ENCODE measurements around the gene WDR55. TPM values are rescaled to one million over a fixed set of nuclear protein-coding genes. Genes with fewer than 3 reads are reported as not detected.

The WDR55 gene
- total RNA-seq, 6 donors from 2014 or later: 23.2 to 44.0 (median 24.5) TPM

GRCh38 chr5:140630292-140631035, 34.2 kb upstream of the WDR55 start:
- TF ChIP-seq EP300 (IDR thresholded peaks at IDR 0.05) (no peak), CTCF (IDR thresholded peaks at IDR 0.05) (no peak)
- H3K4me1 ChIP-seq: peaks cover 16 to 50% (median 28%) of the 10 kb centered on the region in 4 donors
- H3K27me3 ChIP-seq: no peaks in the 10 kb centered on the region
- no peaks in the 10 kb centered on the region for H3K36me3 ChIP-seq
- H3K27ac ChIP-seq: peak overlapping the region; percentile 81 to 90 (median 85)
- WGBS, 2 donors: 57% methylated on average over 2 of the region's 2 CpGs
- no peak for DNase-seq
- no peaks in the 10 kb centered on the region for H3K9me3 ChIP-seq
- peak overlapping the region in 3 of 4 donors; percentile 55 to 60 (median 58) for H3K4me3 ChIP-seq
- no peak for ATAC-seq (ENCODE audit: low FRiP score in 2 of 2)

DNA sequence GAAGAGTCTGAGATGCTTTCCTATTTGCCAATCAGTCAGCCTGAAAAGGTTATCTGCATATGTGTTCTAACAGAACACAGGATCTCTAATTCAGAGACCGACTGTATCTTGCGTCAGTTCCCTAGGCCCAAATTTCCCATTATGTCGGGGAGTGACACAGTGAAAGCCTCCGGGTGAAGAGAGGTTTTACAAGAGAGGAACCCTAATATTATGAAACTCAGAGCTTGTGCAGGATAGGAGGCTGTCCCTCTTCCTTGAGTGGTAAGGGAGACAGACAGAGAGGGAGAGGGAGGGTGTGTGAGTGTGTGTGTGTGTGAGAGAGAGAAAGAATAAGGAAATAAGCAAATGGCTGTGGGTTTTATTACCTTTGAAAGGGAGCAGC, 33.7 kb upstream of the WDR55 start:
- Histone ChIP-seq H3K36me3 (no peaks in the 10 kb centered on the region), H3K27me3 (no peaks in the 10 kb centered on the region), H3K27ac (peak overlapping the region; percentile 81 to 90 (median 85)), H3K9me3 (no peaks in the 10 kb centered on the region), H3K4me3 (peak overlapping the region in 3 of 4 donors; percentile 55 to 60 (median 58)), H3K4me1 (peaks cover 16 to 50% (median 28%) of the 10 kb centered on the region in 4 donors)
- 52 to 60% methylated on average over 4 of the region's 4 CpGs for WGBS, 2 donors
- ATAC-seq (ENCODE audit: low FRiP score in 2 of 2) (peak in 1 of 2 donors; percentile 28), DNase-seq (peak in 1 of 2 donors; percentile 51)
- peak in 1 of 4 donors; percentile 71 for TF ChIP-seq POLR2A (IDR thresholded peaks at IDR 0.05)
- TF ChIP-seq POLR2AphosphoS5 (IDR thresholded peaks at IDR 0.05): no peak

- 9 to 10% methylated on average over 19 to 22 of the region's 36 CpGs for WGBS, 2 donors
Observed at GRCh38 chr5:140631831-140632365, 32.8 kb upstream of the WDR55 start.

GRCh38 chr5:140632366-140633020, 32.2 kb upstream of the WDR55 start:
- H3K27me3 ChIP-seq: no peaks in the 10 kb centered on the region
- peak overlapping the region; percentile 20 to 60 (median 56) for H3K4me3 ChIP-seq
- H3K36me3 ChIP-seq: no peaks in the 10 kb centered on the region
- ATAC-seq (ENCODE audit: low FRiP score in 2 of 2) (peak; percentile 71 to 82), DNase-seq (peak; percentile 65 to 90)
- peaks cover 16 to 50% (median 28%) of the 10 kb centered on the region in 4 donors for H3K4me1 ChIP-seq
- TF ChIP-seq EP300 (IDR thresholded peaks at IDR 0.05) (no peak), POLR2AphosphoS5 (IDR thresholded peaks at IDR 0.05) (peak; percentile 31 to 32), CTCF (IDR thresholded peaks at IDR 0.05) (peak in 2 of 6 experiments; percentile 4 to 30), POLR2A (IDR thresholded peaks at IDR 0.05) (peak in 1 of 4 donors; percentile 1)
- WGBS, 2 donors: 1 to 2% methylated on average over 22 to 24 of the region's 51 CpGs
- H3K27ac ChIP-seq: peak overlapping the region; percentile 81 to 90 (median 85)
- no peaks in the 10 kb centered on the region for H3K9me3 ChIP-seq

More at GRCh38 chr5:140631831-140632365, 32.8 kb upstream of the WDR55 start:
- Histone ChIP-seq H3K9me3 (no peaks in the 10 kb centered on the region), H3K4me1 (peaks cover 16 to 50% (median 28%) of the 10 kb centered on the region in 4 donors), H3K27ac (peak overlapping the region; percentile 81 to 90 (median 85)), H3K36me3 (no peaks in the 10 kb centered on the region), H3K4me3 (peak overlapping the region; percentile 20 to 60 (median 56)), H3K27me3 (no peaks in the 10 kb centered on the region)
- TF ChIP-seq CTCF (IDR thresholded peaks at IDR 0.05) (no peak), EP300 (IDR thresholded peaks at IDR 0.05) (no peak), POLR2A (IDR thresholded peaks at IDR 0.05) (no peak), POLR2AphosphoS5 (IDR thresholded peaks at IDR 0.05) (no peak)
- ATAC-seq (ENCODE audit: low FRiP score in 2 of 2) (peak; percentile 44 to 76), DNase-seq (peak in 1 of 2 donors; percentile 87)

- no peaks in the 10 kb centered on the region for H3K9me3 ChIP-seq
- no peaks in the 10 kb centered on the region for H3K36me3 ChIP-seq
- DNase-seq: peak in 1 of 2 donors; percentile 82
- H3K4me3 ChIP-seq: peak within 1 kb of the TSS; percentile 20 to 60 (median 56)
- no peaks in the 10 kb centered on the region for H3K27me3 ChIP-seq
- H3K4me1 ChIP-seq: peaks cover 16 to 50% (median 28%) of the 10 kb centered on the region in 4 donors
- peak within 1 kb of the TSS; percentile 81 to 90 (median 85) for H3K27ac ChIP-seq
- 4 to 9% methylated on average over 16 of the region's 16 CpGs for WGBS, 2 donors
- TF ChIP-seq POLR2A (IDR thresholded peaks at IDR 0.05) (peak in 2 of 4 donors; percentile 53 to 75), POLR2AphosphoS5 (IDR thresholded peaks at IDR 0.05) (peak; percentile 68 to 86), CTCF (IDR thresholded peaks at IDR 0.05) (peak in 2 of 6 experiments; percentile 7 to 9), EP300 (IDR thresholded peaks at IDR 0.05) (peak in 2 of 4 donors; percentile 68 to 78)
- ATAC-seq (ENCODE audit: low FRiP score in 2 of 2): peak; percentile 66 to 81
Observed at GRCh38 chr5:140633021-140633471, 31.7 kb upstream of the WDR55 start, which contains the start of gene CD14. TSS of gene CD14 (minus strand) at chr5:140633175. CDS start at chr5:140633071, 104 bp downstream.
